ENCODE data around the gene ASTN2. TPM values are rescaled to one million over a fixed set of nuclear protein-coding genes. Genes with fewer than 3 reads are reported as not detected.

The ASTN2 gene
- total RNA-seq, 1 donor from 2014 or later, result 2.3 TPM

DNA sequence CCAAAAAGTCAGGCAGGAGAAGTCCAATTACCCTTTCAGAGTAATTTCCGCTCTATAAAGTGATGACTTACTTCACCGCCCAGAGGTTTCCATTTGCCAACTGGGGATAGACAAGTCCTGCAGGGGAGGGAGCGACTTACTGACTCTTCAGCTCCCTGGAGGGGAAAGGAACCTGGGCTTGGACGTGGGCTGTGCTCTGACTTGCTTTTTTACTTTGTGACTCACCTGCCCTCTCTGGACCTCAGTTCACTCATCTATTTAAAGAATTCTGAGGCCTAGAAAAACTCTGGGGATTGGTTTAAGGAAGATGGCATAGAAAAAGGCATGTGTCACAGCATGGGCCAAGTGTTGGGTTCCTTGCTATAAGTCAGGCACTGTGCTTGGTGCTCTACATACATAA is 908.2 kb downstream of the ASTN2 start:
- no peak for DNase-seq (ENCODE audit: low spot score in 2 of 2)
- Histone ChIP-seq H3K4me1 (no peaks in the 10 kb centered on the region), H3K9me3 (peaks cover 0 to 4% of the 10 kb centered on the region in 2 donors), H3K4me3 (no peak overlapping the region), H3K27me3 (no peaks in the 10 kb centered on the region), H3K36me3 (no peaks in the 10 kb centered on the region), H3K27ac (no peak overlapping the region)
- intact Hi-C loops (cut with DNase I), result no loop called here
- TF ChIP-seq, protein P1, sequence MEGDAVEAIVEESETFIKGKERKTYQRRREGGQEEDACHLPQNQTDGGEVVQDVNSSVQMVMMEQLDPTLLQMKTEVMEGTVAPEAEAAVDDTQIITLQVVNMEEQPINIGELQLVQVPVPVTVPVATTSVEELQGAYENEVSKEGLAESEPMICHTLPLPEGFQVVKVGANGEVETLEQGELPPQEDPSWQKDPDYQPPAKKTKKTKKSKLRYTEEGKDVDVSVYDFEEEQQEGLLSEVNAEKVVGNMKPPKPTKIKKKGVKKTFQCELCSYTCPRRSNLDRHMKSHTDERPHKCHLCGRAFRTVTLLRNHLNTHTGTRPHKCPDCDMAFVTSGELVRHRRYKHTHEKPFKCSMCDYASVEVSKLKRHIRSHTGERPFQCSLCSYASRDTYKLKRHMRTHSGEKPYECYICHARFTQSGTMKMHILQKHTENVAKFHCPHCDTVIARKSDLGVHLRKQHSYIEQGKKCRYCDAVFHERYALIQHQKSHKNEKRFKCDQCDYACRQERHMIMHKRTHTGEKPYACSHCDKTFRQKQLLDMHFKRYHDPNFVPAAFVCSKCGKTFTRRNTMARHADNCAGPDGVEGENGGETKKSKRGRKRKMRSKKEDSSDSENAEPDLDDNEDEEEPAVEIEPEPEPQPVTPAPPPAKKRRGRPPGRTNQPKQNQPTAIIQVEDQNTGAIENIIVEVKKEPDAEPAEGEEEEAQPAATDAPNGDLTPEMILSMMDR (IDR thresholded peaks at IDR 0.05), result no peak

DNA sequence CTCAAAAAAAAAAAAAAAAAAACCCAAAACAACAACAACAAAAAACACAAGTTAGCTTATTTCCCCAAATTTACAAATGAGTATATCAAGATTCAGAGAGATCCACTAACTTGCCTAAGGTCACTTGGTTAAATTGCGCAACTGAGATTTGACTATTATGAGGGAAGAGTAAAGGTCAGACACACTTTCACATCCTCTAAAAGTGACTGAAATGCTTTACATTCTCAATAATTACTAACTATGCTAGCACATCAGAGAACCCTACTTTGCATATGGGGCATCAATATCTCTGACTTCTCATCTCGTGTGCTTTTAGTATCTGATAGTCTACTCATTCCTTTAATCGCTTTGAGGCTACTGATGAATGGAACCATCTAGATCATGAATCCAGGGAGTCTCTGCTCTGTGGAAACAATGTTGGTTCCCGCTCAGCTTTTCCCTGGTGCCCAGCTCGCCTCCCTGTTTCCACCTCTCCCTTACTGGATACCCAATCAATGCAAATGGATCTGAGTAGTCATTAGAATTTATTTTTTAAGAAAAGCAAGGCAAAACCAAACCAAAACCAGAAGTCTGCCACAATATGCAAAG is 909.9 kb downstream of the ASTN2 start:
- H3K4me3 ChIP-seq, result no peak overlapping the region
- no peaks in the 10 kb centered on the region for H3K27me3 ChIP-seq
- H3K27ac ChIP-seq, result no peak overlapping the region
- no peaks in the 10 kb centered on the region for H3K4me1 ChIP-seq
- no peak for DNase-seq (ENCODE audit: low spot score in 2 of 2)
- TF ChIP-seq, protein P1 (IDR thresholded peaks at IDR 0.05), result no peak
- intact Hi-C loops (cut with DNase I), result no loop called here
- H3K36me3 ChIP-seq, result no peaks in the 10 kb centered on the region
- no peaks in the 10 kb centered on the region for H3K9me3 ChIP-seq

DNA sequence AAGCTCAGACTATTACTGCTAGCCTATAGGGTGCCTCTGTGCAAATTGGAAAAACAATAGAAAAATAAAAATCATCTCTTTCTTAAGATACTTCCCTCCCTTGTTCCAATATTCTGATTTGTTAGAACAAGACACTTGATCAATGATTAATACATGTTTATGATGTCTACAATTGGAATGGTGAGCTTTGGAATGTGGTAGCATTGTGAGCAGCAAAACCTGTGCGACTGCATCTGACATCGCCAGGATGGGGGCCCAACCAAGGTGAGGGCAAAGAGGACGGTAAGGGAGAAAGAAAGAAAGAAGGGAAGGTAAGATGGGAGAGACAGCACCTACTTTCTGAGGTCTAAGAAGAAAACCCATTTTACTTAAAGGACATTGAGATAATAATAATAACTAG is 910.8 kb downstream of the ASTN2 start:
- no peaks in the 10 kb centered on the region for H3K27me3 ChIP-seq
- H3K36me3 ChIP-seq, result no peaks in the 10 kb centered on the region
- no peaks in the 10 kb centered on the region for H3K9me3 ChIP-seq
- no peaks in the 10 kb centered on the region for H3K4me1 ChIP-seq
- intact Hi-C loops (cut with DNase I), result no loop called here
- H3K4me3 ChIP-seq, result no peak overlapping the region
- H3K27ac ChIP-seq, result no peak overlapping the region
- no peak for DNase-seq (ENCODE audit: low spot score in 2 of 2)
- TF ChIP-seq, protein P1 (IDR thresholded peaks at IDR 0.05), result no peak

DNA sequence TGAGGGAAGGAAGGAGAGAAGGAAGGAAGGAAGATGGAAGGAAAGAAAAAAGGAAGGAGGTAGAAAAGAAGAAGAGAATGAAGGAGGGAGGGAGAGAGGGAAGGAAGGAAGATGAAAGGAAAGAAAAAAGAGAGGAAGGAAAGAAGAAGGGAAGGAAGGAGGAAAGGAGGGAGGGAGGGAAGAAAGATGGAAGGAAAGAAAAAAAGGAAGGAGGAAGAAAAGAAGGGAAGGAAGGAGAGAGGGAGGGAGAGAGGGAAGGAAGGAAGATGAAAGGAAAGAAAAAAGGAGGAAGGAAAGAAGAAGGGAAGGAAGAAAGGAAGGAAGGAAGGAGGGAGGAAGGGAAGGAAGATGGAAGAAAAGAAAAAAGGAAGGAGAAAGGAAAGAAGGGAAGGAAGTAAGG is 912.1 kb downstream of the ASTN2 start:
- DNase-seq (ENCODE audit: low spot score in 2 of 2), result no peak
- no peak overlapping the region for H3K27ac ChIP-seq
- no peaks in the 10 kb centered on the region for H3K36me3 ChIP-seq
- no peaks in the 10 kb centered on the region for H3K27me3 ChIP-seq
- no peak overlapping the region for H3K4me3 ChIP-seq
- intact Hi-C loops (cut with DNase I), result no loop called here
- TF ChIP-seq, protein P1 (IDR thresholded peaks at IDR 0.05), result no peak
- no peaks in the 10 kb centered on the region for H3K9me3 ChIP-seq
- no peaks in the 10 kb centered on the region for H3K4me1 ChIP-seq

DNA sequence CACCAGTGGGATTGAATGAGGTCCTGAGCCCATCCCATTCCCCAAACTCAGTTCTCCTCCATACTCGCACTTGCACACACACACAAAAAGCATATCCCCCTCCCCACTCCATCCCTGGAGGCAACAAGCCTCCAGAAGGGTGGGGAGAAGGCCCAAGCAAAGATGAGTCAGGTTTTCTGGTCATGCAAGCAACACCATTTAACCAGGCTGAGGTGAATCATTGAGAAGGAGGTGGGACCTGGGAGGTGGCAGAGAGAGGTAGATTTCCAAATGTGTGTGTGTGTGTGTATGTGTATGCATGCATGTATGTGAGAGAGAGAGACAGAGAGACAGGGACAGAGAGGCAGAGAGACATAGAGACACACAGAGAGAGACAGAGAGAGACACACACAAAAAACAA is 913.0 kb downstream of the ASTN2 start:
- H3K27me3 ChIP-seq, result no peaks in the 10 kb centered on the region
- intact Hi-C loops (cut with DNase I), result no loop called here
- H3K27ac ChIP-seq, result no peak overlapping the region
- H3K4me1 ChIP-seq, result no peaks in the 10 kb centered on the region
- no peaks in the 10 kb centered on the region for H3K9me3 ChIP-seq
- TF ChIP-seq, protein P1 (IDR thresholded peaks at IDR 0.05), result no peak
- no peaks in the 10 kb centered on the region for H3K36me3 ChIP-seq
- DNase-seq (ENCODE audit: low spot score in 2 of 2), result no peak
- no peak overlapping the region for H3K4me3 ChIP-seq

Data from ascending aorta (tissue), 2 donors.